ENCODE results near the gene BPIFB6. TPM values are rescaled to one million over a fixed set of nuclear protein-coding genes. Genes with fewer than 3 reads are reported as not detected.

BPIFB6 gene
- total and polyA plus RNA-seq, 2 donors (not counting 3 experiments of a cell fraction or from before 2014, with no cell fraction given), result not detected

DNA sequence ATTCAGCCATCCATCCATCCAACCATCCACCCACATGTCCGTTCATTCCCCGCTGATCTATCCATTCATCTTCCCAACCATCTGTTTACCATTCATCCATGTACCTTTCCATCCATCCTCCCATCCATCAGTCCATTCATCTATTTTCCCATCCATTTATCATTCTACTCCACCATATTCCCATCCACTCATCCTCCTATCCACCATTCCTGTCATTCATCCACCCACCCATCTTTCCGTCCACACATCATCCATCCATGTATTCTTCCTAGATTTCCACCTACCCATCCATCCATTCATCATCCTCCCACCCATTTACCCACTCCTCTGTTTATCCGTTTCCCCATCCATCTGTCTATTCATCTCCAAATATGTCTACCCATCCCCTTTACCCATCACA lies 6.8 kb downstream of the BPIFB6 start:
- Histone ChIP-seq H3K27me3 (ENCODE audit: control insufficient read depth in 2 of 2, insufficient read depth in 2 of 2, low read length in 2 of 2) (no peaks in the 10 kb centered on the region), H3K36me3 (ENCODE audit: control insufficient read depth in 2 of 2, extremely low read depth in 1 of 2, insufficient read depth in 2 of 2, low read length in 2 of 2) (no peaks in the 10 kb centered on the region), H3K79me2 (ENCODE audit: control insufficient read depth, insufficient read depth, low read length) (no peaks in the 10 kb centered on the region), H3K27ac (ENCODE audit: insufficient read depth, low read depth, low read length) (no peak overlapping the region), H3K9me3 (replicated peaks; ENCODE audit: control insufficient read depth, insufficient read depth, low read length) (no peaks in the 10 kb centered on the region), H4K20me1 (replicated peaks; ENCODE audit: control insufficient read depth, extremely low read depth, insufficient read depth, low read length) (no peaks in the 10 kb centered on the region), H3K9ac (replicated peaks; ENCODE audit: extremely low read depth, insufficient read depth, low read length) (no peak overlapping the region), H2AFZ (ENCODE audit: low read depth, low read length) (no peak overlapping the region), H3K4me3 (replicated peaks in 1 of 3; ENCODE audit: insufficient read depth in 1 of 3, low read depth in 1 of 3, low read length in 3 of 3) (no peak overlapping the region), H3K4me1 (ENCODE audit: control insufficient read depth, extremely low read depth, insufficient read depth, low read length) (no peaks in the 10 kb centered on the region), H3K9me1 (replicated peaks; ENCODE audit: control insufficient read depth, extremely low read depth, insufficient read depth, low read length) (no peaks in the 10 kb centered on the region), H3K4me2 (ENCODE audit: insufficient read depth, low read length) (no peak overlapping the region)
- TF ChIP-seq JUN (IDR thresholded peaks at IDR 0.05; ENCODE audit: borderline replicate concordance, insufficient read depth, insufficient read length, low read depth) (no peak), POLR2AphosphoS5 (IDR thresholded peaks at IDR 0.05; ENCODE audit: insufficient read depth, low read depth, low read length) (no peak), FOS (IDR thresholded peaks at IDR 0.05; ENCODE audit: borderline replicate concordance, insufficient read depth, low read length) (no peak), GATA2 (IDR thresholded peaks at IDR 0.05; ENCODE audit: insufficient read depth, insufficient read length, low read depth, low read length) (no peak), MYC (IDR thresholded peaks at IDR 0.05; ENCODE audit: low read depth, low read length) (no peak), POLR2A (IDR thresholded peaks at IDR 0.05; ENCODE audit: low read depth, low read length) (no peak), EZH2 (IDR thresholded peaks at IDR 0.05; ENCODE audit: borderline replicate concordance, low read depth, low read length, severe bottlenecking) (no peak)
- TF ChIP-seq, protein P1, sequence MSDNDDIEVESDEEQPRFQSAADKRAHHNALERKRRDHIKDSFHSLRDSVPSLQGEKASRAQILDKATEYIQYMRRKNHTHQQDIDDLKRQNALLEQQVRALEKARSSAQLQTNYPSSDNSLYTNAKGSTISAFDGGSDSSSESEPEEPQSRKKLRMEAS (IDR thresholded peaks at IDR 0.05; ENCODE audit: insufficient read depth, insufficient read length), result no peak
- TF ChIP-seq, protein P2, sequence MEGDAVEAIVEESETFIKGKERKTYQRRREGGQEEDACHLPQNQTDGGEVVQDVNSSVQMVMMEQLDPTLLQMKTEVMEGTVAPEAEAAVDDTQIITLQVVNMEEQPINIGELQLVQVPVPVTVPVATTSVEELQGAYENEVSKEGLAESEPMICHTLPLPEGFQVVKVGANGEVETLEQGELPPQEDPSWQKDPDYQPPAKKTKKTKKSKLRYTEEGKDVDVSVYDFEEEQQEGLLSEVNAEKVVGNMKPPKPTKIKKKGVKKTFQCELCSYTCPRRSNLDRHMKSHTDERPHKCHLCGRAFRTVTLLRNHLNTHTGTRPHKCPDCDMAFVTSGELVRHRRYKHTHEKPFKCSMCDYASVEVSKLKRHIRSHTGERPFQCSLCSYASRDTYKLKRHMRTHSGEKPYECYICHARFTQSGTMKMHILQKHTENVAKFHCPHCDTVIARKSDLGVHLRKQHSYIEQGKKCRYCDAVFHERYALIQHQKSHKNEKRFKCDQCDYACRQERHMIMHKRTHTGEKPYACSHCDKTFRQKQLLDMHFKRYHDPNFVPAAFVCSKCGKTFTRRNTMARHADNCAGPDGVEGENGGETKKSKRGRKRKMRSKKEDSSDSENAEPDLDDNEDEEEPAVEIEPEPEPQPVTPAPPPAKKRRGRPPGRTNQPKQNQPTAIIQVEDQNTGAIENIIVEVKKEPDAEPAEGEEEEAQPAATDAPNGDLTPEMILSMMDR (IDR thresholded peaks at IDR 0.05; ENCODE audit: extremely low read depth in 1 of 2, insufficient read depth in 1 of 2, low read depth in 1 of 2, low read length in 2 of 2), result no peak
- dilution Hi-C loops (cut with MboI; ENCODE audit: extremely low pct_ligation_motif_present, low sequenced_read_pairs), result no loop called here
- no peak for FAIRE-seq
- intact Hi-C loops (cut with micrococcal nuclease), result no loop called here
- ChIA-PET CTCF (no interaction called here), POLR2A (no interaction called here)
- BruUV-seq (replicated peaks), result no TSS peak
- DNase-seq (ENCODE audit: low read depth, low spot score), result no peak

Measured in endothelial cell of umbilical vein (primary cell).